ENCODE measurements around the gene SCGB3A1. TPM values are rescaled to one million over a fixed set of nuclear protein-coding genes. Genes with fewer than 3 reads are reported as not detected.

The SCGB3A1 gene
- polyA plus RNA-seq, 6 donors from 2014 or later = not detected

DNA sequence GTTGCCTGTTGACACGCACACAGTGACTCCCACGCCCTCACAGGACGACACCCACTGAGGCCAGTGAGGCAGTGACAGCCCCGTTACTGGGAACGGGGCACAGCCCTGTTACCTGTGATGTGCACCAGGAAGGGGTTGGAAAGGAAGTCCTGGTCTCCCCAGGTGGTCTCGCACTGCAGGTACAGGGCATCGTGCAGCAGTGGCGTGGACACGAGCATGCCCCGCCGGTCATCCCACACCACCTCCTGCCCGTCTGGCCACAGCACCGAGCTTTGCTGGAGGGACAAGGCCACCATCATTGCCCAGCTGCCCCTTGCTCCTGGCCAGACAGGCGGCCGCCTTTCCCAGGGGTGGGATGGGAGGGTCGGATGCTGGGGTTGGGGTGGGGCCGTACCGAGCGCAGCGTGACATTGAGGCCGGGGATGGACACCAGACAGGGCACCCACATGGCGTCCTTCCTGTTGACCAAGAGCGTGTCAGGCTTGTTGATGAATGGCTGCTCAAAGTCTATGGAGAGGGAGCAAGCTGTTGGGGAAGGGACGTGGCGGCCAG, 38.6 kb upstream of the SCGB3A1 start:
- Mint-ChIP-seq H3K9me3 (peaks cover 0 to 4% (median 0%) of the 10 kb centered on the region in 7 donors), H3K4me3 (no peak overlapping the region), H3K4me1 (peaks cover 0 to 12% (median 4%) of the 10 kb centered on the region in 3 donors), H3K27ac (no peak overlapping the region), H3K36me3 (no peaks in the 10 kb centered on the region), H3K27me3 (peaks cover 0 to 20% (median 0%) of the 10 kb centered on the region in 3 donors)
- DNase-seq (no peak), ATAC-seq (ENCODE audit: low read depth in 2 of 2) (no peak)

- H3K4me3 Mint-ChIP-seq = no peak overlapping the region
- H3K9me3 Mint-ChIP-seq = peaks cover 0 to 2% (median 0%) of the 10 kb centered on the region in 7 donors
- peaks cover 0 to 18% (median 0%) of the 10 kb centered on the region in 3 donors for H3K27me3 Mint-ChIP-seq
- DNase-seq (no peak), ATAC-seq (ENCODE audit: low read depth in 2 of 2) (no peak)
- H3K4me1 Mint-ChIP-seq = peaks cover 0 to 12% (median 4%) of the 10 kb centered on the region in 3 donors
- no peak overlapping the region for H3K27ac Mint-ChIP-seq
- H3K36me3 Mint-ChIP-seq = no peaks in the 10 kb centered on the region
Observed at GRCh38 chr5:180628827-180629750, 37.8 kb upstream of the SCGB3A1 start.

DNA sequence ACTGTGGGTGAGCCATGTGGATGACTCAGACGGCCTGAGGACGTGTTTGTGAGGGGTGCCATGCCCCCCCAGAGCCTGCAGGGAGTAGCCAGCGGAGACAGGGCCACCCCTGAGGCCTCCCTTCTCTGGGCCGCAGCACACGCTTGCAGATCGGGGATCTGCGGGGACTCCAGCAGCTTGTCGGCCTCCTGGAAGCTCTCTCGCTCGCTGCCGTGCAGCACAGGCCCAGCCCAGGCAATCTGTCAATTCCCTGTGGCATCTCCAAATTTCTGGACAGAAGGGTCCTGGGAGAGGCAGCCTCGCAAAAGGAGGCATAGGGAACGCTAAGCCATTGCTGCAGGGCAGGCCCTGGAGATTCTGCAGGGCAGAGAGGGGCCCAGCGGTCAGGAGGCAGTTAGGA, 36.9 kb upstream of the SCGB3A1 start:
- Mint-ChIP-seq H3K27ac (no peak overlapping the region), H3K36me3 (no peaks in the 10 kb centered on the region), H3K4me1 (peaks cover 0 to 10% (median 6%) of the 10 kb centered on the region in 3 donors), H3K27me3 (peaks cover 0 to 11% (median 0%) of the 10 kb centered on the region in 3 donors), H3K4me3 (no peak overlapping the region), H3K9me3 (no peaks in the 10 kb centered on the region)
- ATAC-seq (ENCODE audit: low read depth in 2 of 2) = no peak
- DNase-seq = no peak

DNA sequence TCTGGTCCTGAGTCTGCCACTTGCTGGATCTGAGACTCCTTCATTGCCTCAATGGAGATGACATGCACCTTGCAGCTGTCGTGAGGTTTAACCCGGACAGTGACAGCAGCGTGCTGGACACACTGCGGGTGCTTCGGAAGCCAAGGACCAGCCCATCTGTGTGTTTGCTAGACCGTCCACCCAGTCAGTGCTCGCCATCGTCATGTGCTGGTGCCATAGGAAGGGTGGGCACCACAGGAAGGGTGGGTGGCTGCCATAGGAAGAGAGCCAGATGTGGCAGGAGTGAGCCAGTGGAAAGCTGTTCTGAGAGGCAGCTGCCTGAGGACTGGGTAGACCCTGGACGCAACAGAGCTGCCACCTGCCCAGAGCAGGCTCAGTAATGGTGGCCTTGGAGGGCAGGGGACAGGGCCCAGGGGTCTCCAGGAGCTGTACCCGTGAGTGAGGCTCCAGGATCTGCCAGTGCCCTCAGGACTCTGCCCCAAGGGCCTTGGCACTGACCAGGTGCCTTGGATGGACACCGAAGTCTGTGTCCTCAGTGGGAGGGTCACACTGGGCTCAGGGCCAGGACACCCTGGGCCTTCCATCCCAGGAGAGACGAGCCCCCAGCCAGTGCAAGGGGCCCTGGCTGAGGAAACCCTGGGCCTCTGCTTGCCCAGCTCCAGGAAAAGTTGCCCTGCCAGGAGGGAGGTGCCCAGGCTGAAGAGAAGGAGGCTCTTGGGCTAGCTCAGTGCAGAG, 36.3 kb upstream of the SCGB3A1 start:
- Mint-ChIP-seq H3K4me3 (no peak overlapping the region), H3K27ac (no peak overlapping the region), H3K9me3 (no peaks in the 10 kb centered on the region), H3K36me3 (no peaks in the 10 kb centered on the region), H3K4me1 (peaks cover 0 to 4% (median 4%) of the 10 kb centered on the region in 3 donors), H3K27me3 (peaks cover 0 to 4% (median 0%) of the 10 kb centered on the region in 3 donors)
- ATAC-seq (ENCODE audit: low read depth in 2 of 2) = no peak
- no peak for DNase-seq

DNA sequence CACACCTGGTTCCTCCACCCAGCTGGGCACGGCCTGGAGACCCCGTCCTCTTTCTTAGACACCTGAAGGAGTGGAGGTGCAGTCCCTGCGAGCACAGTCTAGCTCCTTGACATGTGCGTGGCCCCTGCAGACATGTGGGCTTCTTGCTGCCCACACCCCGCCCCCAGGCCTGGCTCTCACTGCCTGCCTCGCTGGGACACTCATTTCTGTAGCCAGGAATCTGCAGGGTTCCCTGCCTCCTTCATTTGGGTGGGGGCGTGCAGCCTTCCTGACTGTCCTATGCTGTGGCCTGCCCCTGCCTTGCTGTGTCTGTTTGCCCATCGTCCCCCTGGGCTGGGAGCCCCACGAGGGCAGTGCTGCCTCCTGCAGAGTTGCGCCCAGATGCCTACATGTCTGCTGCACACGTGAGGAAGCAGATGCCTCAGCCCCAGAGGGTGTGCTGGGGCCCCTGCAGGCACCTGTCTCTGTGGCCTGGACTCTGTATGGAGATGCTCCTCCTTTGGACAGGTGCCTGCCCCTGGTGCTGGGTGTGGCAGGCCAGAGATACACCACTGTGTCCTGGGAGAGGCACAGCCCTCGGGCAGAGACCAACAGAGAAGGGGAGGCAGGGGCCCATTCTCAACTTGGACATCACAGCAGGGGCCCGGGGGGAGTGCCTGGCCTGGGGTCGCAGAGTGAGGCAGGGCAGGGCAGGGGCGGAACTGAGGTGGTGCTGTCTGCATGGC, 35.5 kb upstream of the SCGB3A1 start:
- Mint-ChIP-seq H3K4me1 (peaks cover 0 to 4% (median 4%) of the 10 kb centered on the region in 3 donors), H3K36me3 (no peaks in the 10 kb centered on the region), H3K27ac (no peak overlapping the region), H3K4me3 (no peak overlapping the region), H3K9me3 (no peaks in the 10 kb centered on the region), H3K27me3 (no peaks in the 10 kb centered on the region)
- ATAC-seq (ENCODE audit: low read depth in 2 of 2) (no peak), DNase-seq (no peak)

DNA sequence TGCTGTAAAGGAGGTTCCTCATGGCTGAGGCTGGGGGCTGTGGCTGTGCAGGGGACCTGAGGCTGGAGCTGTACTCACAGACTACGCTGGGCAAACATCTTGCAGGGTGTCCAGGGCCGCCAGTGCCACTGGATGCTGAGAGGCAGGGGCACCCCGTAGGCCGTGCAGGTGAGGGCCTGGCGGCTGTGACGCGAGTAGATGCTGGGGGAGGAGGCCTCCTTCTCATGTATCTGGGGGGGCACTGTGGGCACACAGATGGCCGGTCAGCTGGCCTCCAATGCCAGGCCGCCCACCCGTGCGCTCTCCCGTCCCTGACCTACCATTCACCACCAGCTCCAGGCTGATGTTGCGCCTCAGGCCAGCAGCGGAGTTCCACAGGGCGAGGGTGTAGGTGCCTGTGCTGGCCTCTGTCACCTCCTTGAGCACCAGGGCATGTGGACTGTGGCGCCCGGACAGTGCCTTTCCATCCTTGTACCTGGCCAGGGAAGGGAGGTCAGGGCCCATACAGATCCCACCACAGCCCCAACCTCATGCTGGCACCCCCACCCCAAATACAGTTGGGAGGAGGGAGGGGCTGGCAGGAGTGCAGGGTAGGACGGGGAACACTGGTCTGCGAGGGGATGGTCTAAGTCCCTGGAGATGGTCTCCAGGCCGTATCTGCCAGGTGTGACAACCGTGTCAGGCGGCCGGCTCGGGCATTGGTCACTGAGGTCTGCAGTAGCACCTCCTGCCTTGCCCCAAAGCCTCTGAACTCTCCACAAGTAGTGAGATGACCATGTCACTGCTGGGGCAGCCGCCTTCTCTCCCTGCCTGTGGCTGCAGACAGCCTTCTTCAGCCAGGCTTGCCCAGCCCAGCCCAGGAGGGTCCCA, 34.7 kb upstream of the SCGB3A1 start:
- Mint-ChIP-seq H3K36me3 (no peaks in the 10 kb centered on the region), H3K27ac (no peak overlapping the region)

GRCh38 chr5:180625125-180625790, 34.0 kb upstream of the SCGB3A1 start:
- no peak for ATAC-seq (ENCODE audit: low read depth in 2 of 2)
- Mint-ChIP-seq H3K27ac (no peak overlapping the region), H3K36me3 (no peaks in the 10 kb centered on the region), H3K9me3 (no peaks in the 10 kb centered on the region), H3K4me3 (peak overlapping the region in 1 of 8 donors; percentile 71), H3K27me3 (no peaks in the 10 kb centered on the region), H3K4me1 (peaks cover 0 to 4% (median 4%) of the 10 kb centered on the region in 3 donors)
- no peak for DNase-seq

More for the DNA sequence above, 34.7 kb upstream of the SCGB3A1 start:
- no peak for ATAC-seq (ENCODE audit: low read depth in 2 of 2)
- Mint-ChIP-seq H3K4me1 (peaks cover 0 to 4% (median 4%) of the 10 kb centered on the region in 3 donors), H3K27me3 (no peaks in the 10 kb centered on the region), H3K9me3 (no peaks in the 10 kb centered on the region), H3K4me3 (no peak overlapping the region)
- no peak for DNase-seq

DNA sequence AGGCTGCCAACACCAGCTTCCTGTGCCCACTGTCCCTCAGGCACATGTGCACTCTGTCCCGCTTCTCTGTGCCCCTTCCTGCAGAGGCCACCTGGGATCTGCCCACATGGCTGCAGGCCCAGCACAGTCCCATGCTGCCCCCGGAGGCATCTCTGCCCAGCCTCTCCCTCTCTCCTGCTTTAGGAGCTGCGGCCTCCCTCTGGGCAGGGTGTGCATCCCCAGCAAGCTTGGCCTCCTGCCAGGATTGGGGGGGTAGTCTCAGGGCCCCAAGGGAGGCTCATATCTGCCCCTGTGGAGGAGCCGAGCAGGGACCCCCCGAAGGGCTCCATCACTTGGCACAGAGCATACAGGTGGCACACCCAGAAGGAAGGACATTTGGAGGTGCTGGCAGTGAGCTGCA, 33.3 kb upstream of the SCGB3A1 start:
- peaks cover 4 to 5% (median 4%) of the 10 kb centered on the region in 3 donors for H3K4me1 Mint-ChIP-seq
- H3K36me3 Mint-ChIP-seq = no peaks in the 10 kb centered on the region
- no peak for DNase-seq
- no peak overlapping the region for H3K4me3 Mint-ChIP-seq
- peaks cover 0 to 6% (median 0%) of the 10 kb centered on the region in 3 donors for H3K27me3 Mint-ChIP-seq
- ATAC-seq (ENCODE audit: low read depth in 2 of 2) = no peak
- H3K9me3 Mint-ChIP-seq = no peaks in the 10 kb centered on the region
- H3K27ac Mint-ChIP-seq = no peak overlapping the region

DNA sequence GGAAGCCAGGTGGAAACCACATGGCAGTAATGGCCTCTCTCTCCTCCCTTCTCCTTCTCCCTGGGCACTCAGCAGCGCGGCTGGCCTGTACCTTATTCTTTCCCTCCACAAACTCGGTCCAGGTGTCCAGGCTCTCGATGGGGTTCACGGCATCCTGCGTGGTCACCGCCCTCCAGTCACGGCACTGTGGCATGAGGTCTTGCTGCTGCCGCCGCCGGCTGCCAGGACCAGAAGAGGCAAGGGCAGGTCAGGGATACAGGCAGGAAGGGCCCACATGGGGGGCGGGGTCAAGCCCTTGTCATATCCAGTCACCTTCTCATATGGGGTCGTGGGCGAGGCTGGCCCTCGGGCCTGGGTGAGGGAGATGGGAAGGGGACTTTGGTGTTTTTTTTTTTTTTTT, 32.5 kb upstream of the SCGB3A1 start:
- no peak for ATAC-seq (ENCODE audit: low read depth in 2 of 2)
- H3K9me3 Mint-ChIP-seq = no peaks in the 10 kb centered on the region
- peaks cover 0 to 8% (median 0%) of the 10 kb centered on the region in 3 donors for H3K27me3 Mint-ChIP-seq
- DNase-seq = no peak
- no peak overlapping the region for H3K4me3 Mint-ChIP-seq
- peaks cover 4 to 6% (median 4%) of the 10 kb centered on the region in 3 donors for H3K4me1 Mint-ChIP-seq
- peak overlapping the region in 2 of 6 donors; percentile 70 to 80 for H3K27ac Mint-ChIP-seq
- no peaks in the 10 kb centered on the region for H3K36me3 Mint-ChIP-seq

GRCh38 chr5:180623411-180623834, 32.1 kb upstream of the SCGB3A1 start:
- ATAC-seq (ENCODE audit: low read depth in 2 of 2) = no peak
- Mint-ChIP-seq H3K27me3 (peaks cover 0 to 8% (median 0%) of the 10 kb centered on the region in 3 donors), H3K36me3 (no peaks in the 10 kb centered on the region), H3K9me3 (no peaks in the 10 kb centered on the region), H3K27ac (no peak overlapping the region), H3K4me1 (peaks cover 4 to 6% (median 4%) of the 10 kb centered on the region in 3 donors), H3K4me3 (no peak overlapping the region)
- DNase-seq = no peak

DNA sequence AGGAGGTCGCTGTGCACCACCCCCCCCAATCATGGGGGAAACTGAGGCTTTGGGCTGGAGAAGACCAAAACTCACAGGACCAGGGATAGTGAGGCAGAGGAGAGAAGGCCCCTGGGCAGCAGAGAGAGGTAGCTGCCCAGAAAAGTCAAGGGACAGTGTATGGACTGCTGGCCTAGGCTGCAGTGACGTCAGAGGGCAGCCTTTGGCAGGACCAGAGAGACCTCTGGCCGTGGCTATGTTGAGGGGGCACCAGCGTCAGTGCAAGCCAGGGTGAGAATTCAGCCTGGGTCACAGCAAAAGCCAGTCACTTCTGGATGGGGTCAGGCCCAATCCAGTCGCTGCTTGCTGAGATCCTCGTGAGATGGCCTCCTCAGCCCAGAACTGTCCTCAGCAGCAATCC, 31.6 kb upstream of the SCGB3A1 start:
- Mint-ChIP-seq H3K4me3 (no peak overlapping the region), H3K27ac (no peak overlapping the region), H3K27me3 (peaks cover 0 to 8% (median 0%) of the 10 kb centered on the region in 3 donors), H3K4me1 (peaks cover 4 to 6% (median 4%) of the 10 kb centered on the region in 3 donors), H3K36me3 (no peaks in the 10 kb centered on the region), H3K9me3 (no peaks in the 10 kb centered on the region)
- DNase-seq = no peak
- ATAC-seq (ENCODE audit: low read depth in 2 of 2) = no peak

GRCh38 chr5:180621311-180621710, 30.0 kb upstream of the SCGB3A1 start:
- Mint-ChIP-seq H3K4me3 (no peak overlapping the region), H3K27me3 (peaks cover 0 to 8% (median 0%) of the 10 kb centered on the region in 3 donors), H3K9me3 (no peaks in the 10 kb centered on the region)

More at GRCh38 chr5:180621311-180621710, 30.0 kb upstream of the SCGB3A1 start:
- Mint-ChIP-seq H3K4me1 (peaks cover 4 to 6% (median 4%) of the 10 kb centered on the region in 3 donors), H3K36me3 (no peaks in the 10 kb centered on the region), H3K27ac (no peak overlapping the region)
- DNase-seq (no peak), ATAC-seq (ENCODE audit: low read depth in 2 of 2) (no peak)
